Skeletal muscle satellite cell (primary cell): ENCODE measurements around the gene HLX.

Source experiments
- H3K27me3 ChIP-seq: 2 replicates; pipeline ENCODE4 v1.7.0; 2013; ENCODE audit warnings: low read length; ENCODE audit not compliant: control insufficient read depth, insufficient read depth
- H3K36me3 ChIP-seq: 2 replicates; pipeline ENCODE4 v1.7.0; 2013; ENCODE audit warnings: mild to moderate bottlenecking, control low read depth, low read length; ENCODE audit not compliant: insufficient read depth
- H3K4me1 ChIP-seq: 2 replicates; pipeline ENCODE4 v1.7.0; 2013; ENCODE audit warnings: low read length; ENCODE audit not compliant: control insufficient read depth, insufficient read depth
- H3K4me2 ChIP-seq: 2 replicates; pipeline ENCODE4 v1.7.0; 2013; ENCODE audit warnings: mild to moderate bottlenecking, low read length
- H3K4me3 ChIP-seq: 2 replicates; pipeline ENCODE4 v1.7.0; 2013; ENCODE audit warnings: low read length
- H3K9ac ChIP-seq: 2 replicates; pipeline ENCODE4 v1.7.0; 2013; ENCODE audit warnings: mild to moderate bottlenecking, low read depth, low read length, moderate library complexity
- H3K9me3 ChIP-seq: replicated peaks from 2 replicates; pipeline ENCODE4 v1.7.0; 2013; ENCODE audit warnings: mild to moderate bottlenecking, control low read depth, low read length

Gene HLX

DNA sequence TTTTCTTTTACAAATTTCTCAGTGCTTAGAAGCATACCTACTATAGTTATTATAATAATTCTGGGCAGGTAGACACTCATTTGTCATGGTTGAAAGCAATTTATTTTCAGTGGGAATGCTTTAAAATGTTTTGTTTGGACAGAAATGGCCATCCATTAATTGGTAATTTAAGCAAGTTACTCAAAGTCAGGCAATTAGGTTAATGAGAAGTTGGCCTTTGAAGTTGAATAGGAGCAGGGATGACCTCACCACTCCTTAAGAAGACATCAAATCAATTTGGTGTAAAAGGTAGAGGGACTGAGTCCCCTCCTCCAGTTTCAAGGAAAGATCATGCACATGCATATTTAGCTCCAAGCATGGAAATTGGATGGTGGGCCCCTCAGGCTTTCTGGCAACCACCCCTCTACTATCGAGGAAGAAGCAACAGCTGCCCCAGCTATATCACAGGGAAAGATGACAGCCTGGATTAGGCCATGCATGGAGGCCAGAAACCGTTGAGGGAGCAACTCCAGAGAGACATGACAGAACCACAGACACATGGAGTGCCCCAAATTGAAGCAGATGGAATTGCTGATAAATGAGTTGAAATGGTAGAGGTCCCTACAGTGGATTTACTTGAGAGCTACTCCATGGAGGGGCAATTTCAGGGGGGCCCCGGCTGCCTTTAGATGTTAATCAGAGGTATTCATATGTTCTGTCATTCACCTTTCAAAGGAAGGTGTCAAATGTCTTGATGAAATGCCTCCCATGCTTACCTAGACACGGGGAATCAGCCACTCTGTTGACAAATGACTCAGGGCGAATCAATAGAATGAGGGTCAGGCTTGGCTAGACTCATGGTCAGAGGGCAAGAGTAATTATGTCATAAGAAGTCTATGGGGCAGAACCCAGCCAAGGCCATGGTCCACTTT lies 26.7 kb downstream of the HLX start:
- no peaks in the 10 kb centered on the region for H3K27me3 ChIP-seq
- no peaks in the 10 kb centered on the region for H3K9me3 ChIP-seq
- no peak overlapping the region for H3K4me2 ChIP-seq
- no peak overlapping the region for H3K9ac ChIP-seq
- peaks cover 15% of the 10 kb centered on the region for H3K4me1 ChIP-seq
- H3K4me3 ChIP-seq = no peak overlapping the region
- no peaks in the 10 kb centered on the region for H3K36me3 ChIP-seq

DNA sequence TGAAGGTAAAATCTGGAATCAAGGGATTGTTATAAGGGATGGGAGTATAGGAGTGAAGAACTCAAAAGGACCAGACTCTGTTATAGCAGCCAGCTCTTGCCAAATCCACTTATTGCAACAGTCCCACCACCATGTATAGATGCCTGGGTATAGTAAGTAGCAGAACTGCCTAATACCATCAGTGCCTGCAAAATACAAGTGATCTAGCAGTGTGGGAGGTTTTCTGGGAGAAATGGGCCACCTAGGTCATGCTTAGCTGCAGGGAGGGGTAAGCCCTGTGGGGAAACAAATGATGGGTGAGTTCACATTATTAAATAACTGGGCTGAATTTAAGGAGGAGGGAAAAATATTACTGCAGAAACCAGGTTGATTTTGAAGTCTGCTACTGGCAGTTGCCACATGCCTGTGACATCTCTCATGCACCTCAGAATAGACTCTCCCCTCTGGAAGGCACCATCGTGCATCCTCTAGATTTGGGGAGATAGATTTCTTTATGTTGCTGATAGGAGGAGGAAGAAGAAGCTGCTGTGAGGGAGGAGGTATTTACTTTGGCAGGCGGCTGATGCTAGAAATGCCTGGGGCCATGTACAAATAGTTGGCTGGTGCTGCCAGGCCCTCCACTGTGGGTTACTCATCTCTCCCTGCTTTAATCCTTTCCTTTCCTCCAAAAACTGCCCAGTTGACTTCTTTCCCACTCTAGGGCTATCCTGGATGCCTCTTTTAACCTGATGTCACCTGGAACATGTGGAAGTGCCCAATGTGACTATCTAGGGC lies 27.5 kb downstream of the HLX start:
- no peaks in the 10 kb centered on the region for H3K36me3 ChIP-seq
- H3K4me1 ChIP-seq = peaks cover 15% of the 10 kb centered on the region
- no peak overlapping the region for H3K4me3 ChIP-seq
- H3K9ac ChIP-seq = no peak overlapping the region
- H3K9me3 ChIP-seq = no peaks in the 10 kb centered on the region
- no peak overlapping the region for H3K4me2 ChIP-seq
- H3K27me3 ChIP-seq = no peaks in the 10 kb centered on the region

DNA sequence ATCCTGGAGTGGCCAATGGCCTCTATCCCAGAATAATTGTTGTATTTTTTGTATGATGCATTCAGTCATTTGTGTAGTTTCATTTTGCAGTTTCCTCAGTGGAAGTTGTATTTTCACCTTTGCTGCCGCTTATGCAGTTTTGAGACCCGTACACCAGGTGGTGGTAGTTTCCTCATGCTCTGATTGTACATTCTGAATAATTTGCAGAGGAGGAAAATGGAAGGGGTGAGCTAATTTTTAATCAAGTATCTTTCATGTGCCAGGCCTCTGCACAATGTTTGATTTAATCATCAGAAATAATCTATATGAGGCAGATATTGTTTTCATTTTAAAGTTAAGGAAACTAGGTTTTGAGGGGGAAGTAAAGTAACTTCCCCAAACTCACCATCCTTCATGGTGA lies 29.5 kb downstream of the HLX start:
- no peak overlapping the region for H3K9ac ChIP-seq
- H3K36me3 ChIP-seq = no peaks in the 10 kb centered on the region
- no peak overlapping the region for H3K4me2 ChIP-seq
- H3K4me3 ChIP-seq = no peak overlapping the region
- no peaks in the 10 kb centered on the region for H3K9me3 ChIP-seq
- H3K4me1 ChIP-seq = peaks cover 15% of the 10 kb centered on the region
- no peaks in the 10 kb centered on the region for H3K27me3 ChIP-seq

DNA sequence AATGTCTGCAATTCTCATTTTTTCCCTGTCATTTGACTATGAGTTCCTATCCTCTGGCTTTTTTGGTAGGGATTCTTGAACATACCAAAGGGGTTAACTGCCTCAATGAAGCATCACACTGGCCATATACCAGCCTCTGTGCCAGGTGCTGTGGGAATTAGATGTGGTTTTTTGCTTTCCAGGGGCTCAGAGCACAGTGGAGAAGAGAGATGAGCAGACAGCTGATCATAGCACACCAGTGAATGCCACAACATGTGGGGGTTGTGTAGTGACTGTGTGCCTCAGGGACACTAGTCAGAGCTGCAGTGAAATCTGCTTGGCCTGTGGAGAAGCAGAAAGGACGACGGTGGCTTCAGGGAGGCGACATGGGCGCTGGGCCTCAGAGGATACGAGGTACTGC lies 30.8 kb downstream of the HLX start:
- Histone ChIP-seq H3K4me2 (no peak overlapping the region), H3K9ac (no peak overlapping the region), H3K36me3 (no peaks in the 10 kb centered on the region), H3K4me1 (peaks cover 15% of the 10 kb centered on the region), H3K4me3 (no peak overlapping the region), H3K27me3 (no peaks in the 10 kb centered on the region), H3K9me3 (no peaks in the 10 kb centered on the region)

DNA sequence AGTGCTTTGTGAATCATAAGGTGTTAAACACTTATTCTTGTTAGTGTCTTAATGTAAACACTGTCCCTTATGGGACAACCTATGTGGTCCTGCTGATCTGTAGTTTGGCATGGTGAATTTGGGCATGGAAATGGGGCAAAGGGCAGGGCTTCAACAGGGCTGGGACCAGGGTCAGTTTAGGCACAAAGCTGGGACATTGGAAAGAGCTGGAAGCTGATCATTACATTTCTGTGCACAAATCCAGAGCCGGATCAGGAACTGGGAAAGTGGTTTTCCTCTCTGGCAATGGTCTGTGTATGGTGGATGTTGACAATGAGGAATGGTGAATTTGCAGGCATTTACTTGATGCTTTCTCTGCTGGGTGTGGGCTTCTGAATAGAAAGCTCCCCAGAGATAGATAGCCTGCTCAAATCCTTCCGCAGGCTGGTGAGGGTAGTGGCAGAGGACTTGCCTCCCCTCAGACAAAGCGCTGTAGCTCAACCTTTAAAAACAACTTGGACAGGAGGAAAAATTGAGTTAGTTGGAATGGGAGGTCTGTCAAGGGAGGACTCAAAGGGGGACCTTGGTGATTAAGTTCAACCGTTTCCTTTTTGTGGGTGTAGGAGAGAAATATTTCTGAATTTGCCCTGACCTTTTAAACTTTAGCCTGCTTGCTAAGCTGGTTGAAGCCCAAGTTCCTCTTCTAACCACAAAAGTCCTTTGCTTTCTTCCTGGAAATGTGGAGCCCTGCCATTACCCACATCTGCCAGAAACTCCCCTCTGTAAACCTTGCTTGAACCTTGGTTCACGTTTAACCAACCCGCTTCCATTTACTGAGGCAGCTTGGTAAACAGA lies 35.3 kb downstream of the HLX start:
- Histone ChIP-seq H3K4me3 (no peak overlapping the region), H3K4me2 (no peak overlapping the region), H3K4me1 (no peaks in the 10 kb centered on the region), H3K36me3 (no peaks in the 10 kb centered on the region), H3K9me3 (no peaks in the 10 kb centered on the region), H3K9ac (no peak overlapping the region), H3K27me3 (no peaks in the 10 kb centered on the region)

DNA sequence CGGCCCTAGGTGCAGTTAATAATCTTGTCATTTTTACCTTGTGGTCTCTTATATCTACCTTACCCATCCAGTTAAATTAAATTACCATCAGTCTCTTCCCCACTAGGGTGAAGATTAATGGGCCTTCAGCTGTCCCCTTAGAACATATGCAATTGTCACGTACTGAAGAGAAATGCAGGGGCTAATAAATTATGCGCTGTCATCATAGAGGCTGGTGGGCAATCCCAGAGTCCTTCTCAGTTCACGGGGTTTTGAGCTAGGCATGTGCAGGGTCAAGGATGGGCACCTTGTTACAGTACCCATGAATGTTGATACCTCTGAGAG lies 35.8 kb downstream of the HLX start:
- Histone ChIP-seq H3K9me3 (no peaks in the 10 kb centered on the region), H3K4me2 (no peak overlapping the region), H3K27me3 (no peaks in the 10 kb centered on the region), H3K4me1 (no peaks in the 10 kb centered on the region), H3K36me3 (no peaks in the 10 kb centered on the region), H3K4me3 (no peak overlapping the region), H3K9ac (no peak overlapping the region)

DNA sequence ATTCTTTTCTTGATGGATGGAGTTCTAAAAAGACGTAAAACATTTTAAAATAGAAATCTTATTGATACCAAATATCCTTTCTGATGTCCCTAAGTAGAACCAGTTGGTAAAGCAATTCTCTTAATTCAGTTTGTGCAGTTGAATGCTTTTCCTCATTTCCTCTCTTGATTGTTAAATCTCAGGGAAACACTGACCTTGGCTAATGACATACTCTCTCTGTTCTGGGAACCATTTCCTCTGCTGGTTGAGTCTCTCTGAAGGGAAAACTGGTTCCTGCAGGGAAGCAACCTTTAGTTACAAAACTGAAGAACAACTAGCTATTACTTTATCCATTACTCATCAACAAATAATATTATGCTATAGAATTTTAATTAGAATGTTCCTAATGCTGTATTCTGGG lies 36.7 kb downstream of the HLX start:
- Histone ChIP-seq H3K27me3 (no peaks in the 10 kb centered on the region), H3K9ac (no peak overlapping the region), H3K4me3 (no peak overlapping the region), H3K9me3 (no peaks in the 10 kb centered on the region), H3K36me3 (no peaks in the 10 kb centered on the region), H3K4me1 (no peaks in the 10 kb centered on the region), H3K4me2 (no peak overlapping the region)

DNA sequence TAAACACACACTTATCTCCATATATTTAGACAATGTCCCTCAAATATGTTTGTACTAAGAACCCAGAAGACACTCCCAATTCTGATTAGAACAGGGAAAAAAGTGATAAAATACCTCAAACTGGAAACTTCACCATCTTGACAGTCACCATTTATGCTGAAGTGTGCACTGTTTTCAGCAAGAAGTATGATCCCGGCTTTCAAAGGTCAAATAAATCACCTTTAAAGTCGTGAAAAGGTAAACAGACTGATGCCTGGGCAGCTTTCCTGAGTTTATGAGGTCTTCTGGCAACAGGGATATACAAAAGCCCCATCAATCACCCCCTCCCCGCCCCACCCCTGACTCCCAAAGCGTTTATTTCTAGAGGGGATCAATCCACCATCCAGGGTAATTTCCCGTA lies 37.9 kb downstream of the HLX start:
- no peak overlapping the region for H3K9ac ChIP-seq
- H3K9me3 ChIP-seq = no peaks in the 10 kb centered on the region
- no peaks in the 10 kb centered on the region for H3K36me3 ChIP-seq
- H3K4me1 ChIP-seq = peaks cover 7% of the 10 kb centered on the region
- H3K27me3 ChIP-seq = no peaks in the 10 kb centered on the region
- H3K4me2 ChIP-seq = no peak overlapping the region
- no peak overlapping the region for H3K4me3 ChIP-seq

DNA sequence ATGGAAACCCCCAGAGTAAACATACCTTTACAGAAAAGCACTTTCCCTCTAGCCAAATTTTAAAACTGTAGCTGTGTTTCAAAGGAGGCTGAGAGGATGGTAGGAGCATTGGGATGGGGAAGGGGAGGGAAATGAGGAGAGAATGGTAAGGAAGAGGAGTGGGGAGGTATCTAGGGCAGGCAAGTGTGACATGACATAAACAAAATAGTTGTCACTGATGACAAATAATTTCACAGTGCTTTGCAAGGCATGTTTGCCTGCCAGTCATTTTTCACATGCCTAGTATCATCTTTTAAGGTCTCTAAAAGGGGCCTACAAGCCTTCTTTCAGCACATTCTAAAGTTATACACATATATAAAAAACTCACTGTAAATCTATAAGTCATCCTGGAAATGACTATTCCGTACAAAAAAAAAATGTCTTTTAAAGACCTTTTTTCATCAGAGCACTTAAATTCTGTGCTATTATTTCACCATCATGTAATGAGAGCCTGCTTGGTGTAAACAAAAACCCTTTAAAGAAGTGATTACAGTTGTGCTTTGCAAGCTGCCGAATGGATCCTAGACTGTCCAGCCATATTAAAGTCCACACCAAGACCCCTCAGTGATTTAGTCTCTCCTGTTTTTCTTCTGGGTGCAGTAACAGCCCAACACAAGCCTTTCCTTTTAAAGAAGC lies 38.4 kb downstream of the HLX start:
- H3K9ac ChIP-seq = no peak overlapping the region
- H3K4me2 ChIP-seq = no peak overlapping the region
- no peaks in the 10 kb centered on the region for H3K27me3 ChIP-seq
- H3K4me1 ChIP-seq = peaks cover 9% of the 10 kb centered on the region
- no peak overlapping the region for H3K4me3 ChIP-seq
- H3K9me3 ChIP-seq = no peaks in the 10 kb centered on the region
- H3K36me3 ChIP-seq = no peaks in the 10 kb centered on the region

DNA sequence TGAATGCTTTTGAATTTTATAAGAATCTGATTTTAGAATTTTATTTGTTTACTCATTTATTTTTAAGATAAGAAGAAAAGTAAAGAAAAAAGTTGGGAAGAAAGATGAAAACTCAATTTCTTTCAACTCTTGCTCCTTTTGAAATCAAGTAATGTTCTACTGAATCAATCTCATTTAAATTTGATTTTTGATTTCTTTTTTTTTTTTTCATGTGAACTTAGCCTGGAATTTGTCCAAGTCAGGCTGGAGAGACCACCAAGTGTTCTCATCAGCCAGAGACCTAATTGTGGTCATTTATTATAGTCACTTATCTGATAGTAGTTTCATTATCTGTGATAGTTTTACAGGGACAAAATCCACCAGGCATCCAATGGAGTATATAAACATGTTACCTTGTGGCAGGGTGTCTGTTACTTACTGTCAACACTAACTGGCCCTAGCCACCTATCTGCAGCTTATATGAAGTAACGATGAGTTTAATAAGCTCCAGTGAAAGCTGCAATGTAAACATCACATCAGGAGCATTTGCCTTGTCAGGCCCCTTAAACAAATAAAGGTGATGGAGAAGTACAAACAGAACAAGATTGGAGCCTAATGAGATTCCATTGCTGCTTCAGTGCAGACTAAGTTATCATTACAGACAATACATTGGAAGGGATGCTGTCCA lies 39.2 kb downstream of the HLX start:
- H3K36me3 ChIP-seq = no peaks in the 10 kb centered on the region
- H3K9ac ChIP-seq = no peak overlapping the region
- no peak overlapping the region for H3K4me2 ChIP-seq
- H3K4me1 ChIP-seq = peaks cover 9% of the 10 kb centered on the region
- H3K27me3 ChIP-seq = no peaks in the 10 kb centered on the region
- H3K9me3 ChIP-seq = no peaks in the 10 kb centered on the region
- no peak overlapping the region for H3K4me3 ChIP-seq
